Ectodermal cell (in vitro differentiated cells): ENCODE results near the gene C19orf25.

Source experiments
- H3K27ac ChIP-seq: 2 replicates; pipeline ENCODE4 v1.7.0; 2013; ENCODE audit warnings: mild to moderate bottlenecking, low read depth, low read length; ENCODE audit not compliant: insufficient read depth, poor library complexity, severe bottlenecking
- H3K27me3 ChIP-seq: 2 replicates; pipeline ENCODE4 v1.7.0; 2013; ENCODE audit warnings: mild to moderate bottlenecking, low read length; ENCODE audit not compliant: insufficient read depth, control insufficient read depth, poor library complexity, severe bottlenecking
- H3K36me3 ChIP-seq: one replicate; pipeline ENCODE4 v1.7.0; 2013; ENCODE audit warnings: low read length; ENCODE audit not compliant: control insufficient read depth, insufficient read depth
- H3K4me1 ChIP-seq: one replicate; pipeline ENCODE4 v1.7.0; 2013; ENCODE audit warnings: low read length; ENCODE audit not compliant: control insufficient read depth, insufficient read depth
- H3K4me3 ChIP-seq: 2 replicates; pipeline ENCODE4 v1.7.0; 2013; ENCODE audit warnings: low read depth, low read length, control low read depth; ENCODE audit not compliant: insufficient read depth
- H3K9me3 ChIP-seq: 2 replicates; pipeline ENCODE4 v1.7.0; 2013; ENCODE audit warnings: mild to moderate bottlenecking, low read length, moderate library complexity; ENCODE audit not compliant: control insufficient read depth
- WGBS, 2 experiments: methylation state at CpG; one replicate each; pipeline ENCODE4 v1.1.7; 2013; ENCODE audit warnings: missing lambda C conversion rate in 2 of 2; 5-methylcytosine and 5-hydroxymethylcytosine counted together

Gene C19orf25

GRCh38 chr19:1496714-1497577, 17.9 kb upstream of the C19orf25 start:
- Histone ChIP-seq H3K4me3 (no peak overlapping the region), H3K27me3 (peaks cover 24% of the 10 kb centered on the region), H3K9me3 (no peaks in the 10 kb centered on the region), H3K36me3 (no peaks in the 10 kb centered on the region), H3K27ac (no peak overlapping the region), H3K4me1 (peaks cover 6% of the 10 kb centered on the region)
- 86% methylated on average over 39 of the region's 39 CpGs for WGBS, 2 experiments

GRCh38 chr19:1495799-1496713, 17.0 kb upstream of the C19orf25 start:
- H3K4me1 ChIP-seq, result peaks cover 6% of the 10 kb centered on the region
- H3K27ac ChIP-seq, result no peak overlapping the region
- no peaks in the 10 kb centered on the region for H3K9me3 ChIP-seq
- no peaks in the 10 kb centered on the region for H3K36me3 ChIP-seq
- H3K27me3 ChIP-seq, result peaks cover 33% of the 10 kb centered on the region
- WGBS, 2 experiments, result 90 to 91% methylated on average over 40 of the region's 40 CpGs
- H3K4me3 ChIP-seq, result no peak overlapping the region

DNA sequence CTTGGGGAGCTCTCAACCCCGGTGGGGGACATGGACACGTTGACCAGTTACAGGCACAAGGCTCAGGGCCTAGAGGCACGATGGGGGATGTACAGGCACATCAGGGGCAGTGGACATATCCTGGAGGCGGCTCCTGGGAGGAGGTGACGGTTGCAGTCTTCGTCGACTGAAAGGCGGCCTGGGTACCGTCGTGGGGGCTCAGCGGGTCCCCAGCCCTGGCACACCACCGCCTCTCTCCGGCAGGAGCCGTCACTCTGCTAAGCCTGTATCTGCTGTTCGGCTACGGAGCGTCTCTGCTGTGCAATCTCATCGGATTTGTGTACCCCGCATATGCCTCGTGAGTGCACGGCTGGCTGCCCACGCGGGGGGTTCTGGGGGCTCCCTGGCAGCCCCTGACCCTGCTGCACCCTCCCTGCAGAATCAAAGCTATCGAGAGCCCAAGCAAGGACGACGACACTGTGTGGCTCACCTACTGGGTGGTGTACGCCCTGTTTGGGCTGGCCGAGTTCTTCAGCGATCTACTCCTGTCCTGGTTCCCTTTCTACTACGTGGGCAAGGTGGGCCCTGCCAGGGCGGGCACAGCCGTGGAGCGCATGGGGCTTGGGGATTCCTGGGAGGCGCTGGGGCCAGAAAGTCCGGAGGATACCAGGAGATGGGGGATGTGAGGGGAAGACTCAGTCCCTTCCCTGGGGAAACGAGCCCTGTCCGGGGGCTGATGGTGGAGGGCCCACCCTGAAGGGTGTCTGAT, 16.2 kb upstream of the C19orf25 start:
- 86 to 87% methylated on average over 37 of the region's 37 CpGs for WGBS, 2 experiments
- H3K4me1 ChIP-seq, result peaks cover 6% of the 10 kb centered on the region
- peaks cover 34% of the 10 kb centered on the region for H3K27me3 ChIP-seq
- no peak overlapping the region for H3K27ac ChIP-seq
- H3K4me3 ChIP-seq, result no peak overlapping the region
- H3K36me3 ChIP-seq, result no peaks in the 10 kb centered on the region
- no peaks in the 10 kb centered on the region for H3K9me3 ChIP-seq

GRCh38 chr19:1494115-1494815, 15.2 kb upstream of the C19orf25 start:
- peaks cover 14% of the 10 kb centered on the region for H3K4me1 ChIP-seq
- H3K27ac ChIP-seq, result no peak overlapping the region
- H3K27me3 ChIP-seq, result peaks cover 34% of the 10 kb centered on the region
- no peaks in the 10 kb centered on the region for H3K9me3 ChIP-seq
- no peak overlapping the region for H3K4me3 ChIP-seq
- WGBS, 2 experiments, result 76 to 80% methylated on average over 15 of the region's 15 CpGs
- H3K36me3 ChIP-seq, result no peaks in the 10 kb centered on the region

GRCh38 chr19:1492474-1493006, 13.5 kb upstream of the C19orf25 start:
- no peak overlapping the region for H3K27ac ChIP-seq
- no peak overlapping the region for H3K4me3 ChIP-seq
- H3K9me3 ChIP-seq, result no peaks in the 10 kb centered on the region
- H3K27me3 ChIP-seq, result peaks cover 34% of the 10 kb centered on the region
- peaks cover 9% of the 10 kb centered on the region for H3K4me1 ChIP-seq
- 75 to 77% methylated on average over 10 of the region's 10 CpGs for WGBS, 2 experiments
- H3K36me3 ChIP-seq, result no peaks in the 10 kb centered on the region

- 80 to 81% methylated on average over 12 of the region's 12 CpGs for WGBS, 2 experiments
- H3K36me3 ChIP-seq, result no peaks in the 10 kb centered on the region
- peaks cover 8% of the 10 kb centered on the region for H3K4me1 ChIP-seq
- no peaks in the 10 kb centered on the region for H3K9me3 ChIP-seq
- peaks cover 34% of the 10 kb centered on the region for H3K27me3 ChIP-seq
- no peak overlapping the region for H3K27ac ChIP-seq
- H3K4me3 ChIP-seq, result peak overlapping the region; percentile 40
Observed at GRCh38 chr19:1491849-1492170, 12.8 kb upstream of the C19orf25 start.

DNA sequence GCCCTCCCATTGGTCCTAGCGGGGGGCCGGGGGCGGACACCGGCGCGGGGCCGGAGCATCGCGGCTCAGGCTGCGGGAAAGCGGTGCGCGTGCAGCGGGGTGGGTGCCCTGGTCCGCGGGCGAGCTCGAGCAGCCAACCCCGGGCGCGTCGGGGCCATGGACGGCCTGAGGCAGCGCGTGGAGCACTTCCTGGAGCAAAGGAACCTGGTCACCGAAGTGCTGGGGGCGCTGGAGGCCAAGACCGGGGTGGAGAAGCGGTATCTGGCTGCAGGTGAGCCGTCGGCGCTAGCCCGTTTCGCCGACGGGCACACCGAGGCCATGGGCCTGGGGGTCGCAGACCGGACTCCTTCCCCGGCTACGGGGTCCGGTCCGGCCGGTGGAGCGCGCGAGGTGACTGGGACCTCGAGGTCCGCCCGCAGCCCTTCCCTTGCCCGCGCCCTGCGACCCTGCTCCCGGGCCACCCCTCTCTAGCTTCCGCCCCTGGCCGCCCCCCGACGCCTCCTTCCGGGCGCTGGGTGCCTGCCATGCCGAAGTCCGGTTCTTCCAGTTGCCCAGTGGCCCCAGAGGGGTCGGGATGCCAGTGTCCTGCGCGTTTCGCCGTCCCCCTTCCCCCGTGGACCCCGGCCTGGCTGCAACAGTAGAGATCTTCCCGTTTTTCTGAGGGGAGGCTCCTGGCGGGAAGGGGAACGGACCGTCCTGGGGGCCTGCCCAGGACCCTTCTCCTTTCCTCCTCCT, 12.3 kb upstream of the C19orf25 start, which contains the start of gene REEP6:
TSS of gene REEP6 (plus strand) at position 68 of the 735 bp plus-strand sequence. CDS start at position 157, 89 bp downstream.
- Histone ChIP-seq H3K4me3 (peak within 1 kb of the TSS; percentile 55), H3K9me3 (no peaks in the 10 kb centered on the region), H3K36me3 (no peaks in the 10 kb centered on the region), H3K27ac (peak within 1 kb of the TSS; percentile 74), H3K27me3 (peaks cover 34% of the 10 kb centered on the region), H3K4me1 (peaks cover 8% of the 10 kb centered on the region)
- WGBS, 2 experiments, result 8 to 9% methylated on average over 73 of the region's 73 CpGs

GRCh38 chr19:1490311-1491113, 11.5 kb upstream of the C19orf25 start, which contains the start of gene PCSK4:
TSS of gene PCSK4 (minus strand) at chr19:1490350. CDS start at chr19:1490346, 4 bp downstream.
- Histone ChIP-seq H3K27me3 (peaks cover 34% of the 10 kb centered on the region), H3K4me3 (peak within 1 kb of the TSS; percentile 55), H3K27ac (peak within 1 kb of the TSS; percentile 74), H3K4me1 (peaks cover 8% of the 10 kb centered on the region), H3K9me3 (no peaks in the 10 kb centered on the region), H3K36me3 (no peaks in the 10 kb centered on the region)
- WGBS, 2 experiments, result 0% methylated on average over 74 of the region's 74 CpGs
